Liver (tissue), 9 donors: ENCODE data around the gene BNIPL. TPM values are rescaled to one million over a fixed set of nuclear protein-coding genes. Genes with fewer than 3 reads are reported as not detected.

Experiments
- DNase-seq: peaks from one replicate; pipeline ENCODE4 v3.0.0-alpha.2; 2017; ENCODE audit warnings: low spot score
- H3K27ac ChIP-seq, 2 donors: one replicate each; pipeline ENCODE4 v1.7.0; 2013; ENCODE audit warnings: inconsistent platforms in 2 of 2, low read length in 2 of 2, control low read depth in 1 of 2, low read depth in 1 of 2, mild to moderate bottlenecking in 1 of 2
- H3K27me3 ChIP-seq, 4 donors: one replicate each; pipeline versions ENCODE4 v1.6.1 to v1.7.0; 2013; ENCODE audit warnings: low read length in 3 of 4, inconsistent platforms in 1 of 4, mild to moderate bottlenecking in 1 of 4, moderate library complexity in 1 of 4; ENCODE audit not compliant: control insufficient read depth in 4 of 4, insufficient read depth in 4 of 4
- H3K36me3 ChIP-seq, 4 donors: one replicate each; pipeline versions ENCODE4 v1.6.1 to v1.7.0; 2013; ENCODE audit warnings: low read length in 3 of 4, mild to moderate bottlenecking in 3 of 4, low read depth in 1 of 4, moderate library complexity in 1 of 4; ENCODE audit not compliant: control insufficient read depth in 4 of 4, insufficient read depth in 3 of 4
- H3K4me1 ChIP-seq, 4 donors: one replicate each; pipeline versions ENCODE4 v1.6.1 to v1.7.0; 2013; ENCODE audit warnings: low read length in 3 of 4, mild to moderate bottlenecking in 3 of 4, moderate library complexity in 1 of 4; ENCODE audit not compliant: control insufficient read depth in 4 of 4, insufficient read depth in 4 of 4
- H3K4me3 ChIP-seq, 3 donors: one replicate each; pipeline versions ENCODE4 v1.6.1 to v1.7.0; 2013; ENCODE audit warnings: low read length in 3 of 3, control low read depth in 1 of 3, low read depth in 1 of 3, mild to moderate bottlenecking in 1 of 3
- H3K9ac ChIP-seq, 2 donors: one replicate each; pipeline ENCODE4 v1.7.0; 2013; ENCODE audit warnings: low read length in 2 of 2, mild to moderate bottlenecking in 2 of 2, moderate library complexity in 2 of 2, control low read depth in 1 of 2, low read depth in 1 of 2
- H3K9me3 ChIP-seq, 4 donors: one replicate each; pipeline versions ENCODE4 v1.6.1 to v1.7.0; 2013; ENCODE audit warnings: low read length in 3 of 4; ENCODE audit not compliant: control insufficient read depth in 4 of 4
- EGR1 ChIP-seq, 2 donors: IDR thresholded peaks; 2 replicates each; pipeline ENCODE4 v1.6.1; 2016 to 2018; ENCODE audit warnings: antibody characterized with exemption in 2 of 2, low read depth in 2 of 2
- FOXA1 ChIP-seq: IDR thresholded peaks from 2 replicates; pipeline ENCODE4 v1.6.1; 2016; ENCODE audit warnings: antibody characterized with exemption
- FOXA2 ChIP-seq: IDR thresholded peaks from 2 replicates; pipeline ENCODE4 v1.6.1; 2016; ENCODE audit warnings: antibody characterized with exemption
- GABPA ChIP-seq, 2 donors: IDR thresholded peaks in 1 of 2; conservative IDR thresholded peaks in 1 of 2; 2 replicates each; pipeline ENCODE4 v1.6.1; 2016; ENCODE audit warnings: antibody characterized with exemption in 2 of 2, mild to moderate bottlenecking in 1 of 2, moderate library complexity in 1 of 2
- HNF4G ChIP-seq: IDR thresholded peaks from 2 replicates; pipeline ENCODE4 v1.6.1; 2016; ENCODE audit warnings: antibody characterized with exemption
- NR2F2 ChIP-seq: IDR thresholded peaks from 2 replicates; pipeline ENCODE4 v1.6.1; 2016; ENCODE audit warnings: antibody characterized with exemption
- RAD21 ChIP-seq, 2 donors: IDR thresholded peaks; 2 replicates each; pipeline ENCODE4 v1.6.1; 2016; ENCODE audit warnings: antibody characterized with exemption in 2 of 2, mild to moderate bottlenecking in 2 of 2
- RXRA ChIP-seq, 2 donors: IDR thresholded peaks; 2 replicates each; pipeline ENCODE4 v1.6.1; 2017 to 2018; ENCODE audit warnings: antibody characterized with exemption in 2 of 2, mild to moderate bottlenecking in 1 of 2
- SP1 ChIP-seq: IDR thresholded peaks from 2 replicates; pipeline ENCODE4 v1.6.1; 2018; ENCODE audit warnings: antibody characterized with exemption, mild to moderate bottlenecking
- TAF1 ChIP-seq: conservative IDR thresholded peaks from 2 replicates; pipeline ENCODE4 v1.6.1; 2016; ENCODE audit warnings: antibody characterized with exemption, mild to moderate bottlenecking
- YY1 ChIP-seq: IDR thresholded peaks from 2 replicates; pipeline ENCODE4 v1.6.1; 2016; ENCODE audit warnings: antibody characterized with exemption, mild to moderate bottlenecking
- WGBS: extraction: QIAGEN DNeasy Blood & Tissue Kit; methylation state at CpG from one replicate; pipeline ENCODE4 v1.1.7; 2013; 5-methylcytosine and 5-hydroxymethylcytosine counted together
- polyA plus RNA-seq, 2 donors: library from polyadenylated mRNA; stranded (reverse) in 1 of 2; unstranded in 1 of 2; fragments of 200-250 nt in 1 of 2; fragments of >200 nt in 1 of 2; fragmentation: Nextera tagmentation in 1 of 2; extraction: Ambion mirVana in 1 of 2; gene quantifications; one replicate each; pipeline versions ENCODE4 v1.2.1 to v1.2.3, GENCODE V29; 2013 to 2015
- total RNA-seq, 2 donors: library from RNA; depleted of rRNA; stranded (reverse); fragments of >200 nt; gene quantifications; one replicate each; pipeline ENCODE4 v1.2.3, GENCODE V29; 2014
- TF ChIP-seq, protein P1 (sequence below): IDR thresholded peaks from 2 replicates; pipeline ENCODE4 v1.6.1; 2016; ENCODE audit warnings: antibody characterized with exemption
- TF ChIP-seq, protein P2 (sequence below): IDR thresholded peaks from 2 replicates; pipeline ENCODE4 v1.6.1; 2016; ENCODE audit warnings: antibody characterized with exemption
- TF ChIP-seq, protein P3 (sequence below): IDR thresholded peaks from 2 replicates; pipeline ENCODE4 v1.6.1; 2016; ENCODE audit warnings: antibody characterized with exemption
- TF ChIP-seq, protein P4 (sequence below): fragments of 150-350 bp; IDR thresholded peaks from 2 replicates; pipeline ENCODE4 v1.5.1; 2017; ENCODE audit warnings: improper control_type of control experiment, low read depth, low read length; ENCODE audit not compliant: missing input control
- TF ChIP-seq, protein P5 (sequence below): IDR thresholded peaks from 2 replicates; pipeline ENCODE4 v1.6.1; 2016; ENCODE audit warnings: antibody characterized with exemption, mild to moderate bottlenecking
- donor health status: healthy.
- donor health status: healthy.
- donor health status: healthy.
- donor health status: healthy.
- donor health status: healthy.

The BNIPL gene
- total and polyA plus RNA-seq, 4 donors = 0.09 to 0.84 (median 0.14) TPM

DNA sequence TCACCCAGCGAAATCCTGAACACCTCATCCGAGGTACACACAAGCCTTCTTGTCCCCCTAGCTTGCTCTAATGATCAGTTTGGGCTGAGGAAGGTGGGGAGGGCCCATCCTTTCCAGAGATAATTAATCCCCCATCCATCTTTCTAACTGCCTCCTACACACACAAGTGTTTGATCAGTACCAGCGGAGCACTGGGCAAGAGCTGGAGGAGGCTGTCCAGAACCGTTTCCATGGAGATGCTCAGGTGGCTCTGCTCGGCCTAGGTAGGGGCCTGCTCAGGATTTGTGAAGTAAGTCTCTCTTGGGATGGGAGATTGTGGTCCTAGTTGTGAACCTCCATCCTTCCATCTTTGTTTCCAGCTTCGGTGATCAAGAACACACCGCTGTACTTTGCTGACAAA lies 48.5 kb upstream of the BNIPL start:
- no peak overlapping the region for H3K9ac ChIP-seq
- no peak for DNase-seq
- whole genome bisulfite sequencing = 93% methylated on average over 7 of the region's 7 CpGs
- H3K4me3 ChIP-seq = no peak overlapping the region
- peaks cover 0 to 16% (median 11%) of the 10 kb centered on the region in 4 donors for H3K36me3 ChIP-seq
- no peaks in the 10 kb centered on the region for H3K27me3 ChIP-seq
- TF ChIP-seq YY1 (no peak), FOXA1 (no peak), HNF4G (no peak), EGR1 (IDR thresholded peaks at IDR 0.05; ENCODE audit: low read depth in 2 of 2) (no peak), TAF1 (no peak), FOXA2 (no peak), SP1 (no peak), RXRA (IDR thresholded peaks at IDR 0.05) (no peak), GABPA (IDR thresholded peaks at IDR 0.05 in 1 of 2, conservative IDR thresholded peaks at IDR 0.05 in 1 of 2) (no peak), NR2F2 (no peak), RAD21 (IDR thresholded peaks at IDR 0.05) (no peak)
- TF ChIP-seq, protein P1, sequence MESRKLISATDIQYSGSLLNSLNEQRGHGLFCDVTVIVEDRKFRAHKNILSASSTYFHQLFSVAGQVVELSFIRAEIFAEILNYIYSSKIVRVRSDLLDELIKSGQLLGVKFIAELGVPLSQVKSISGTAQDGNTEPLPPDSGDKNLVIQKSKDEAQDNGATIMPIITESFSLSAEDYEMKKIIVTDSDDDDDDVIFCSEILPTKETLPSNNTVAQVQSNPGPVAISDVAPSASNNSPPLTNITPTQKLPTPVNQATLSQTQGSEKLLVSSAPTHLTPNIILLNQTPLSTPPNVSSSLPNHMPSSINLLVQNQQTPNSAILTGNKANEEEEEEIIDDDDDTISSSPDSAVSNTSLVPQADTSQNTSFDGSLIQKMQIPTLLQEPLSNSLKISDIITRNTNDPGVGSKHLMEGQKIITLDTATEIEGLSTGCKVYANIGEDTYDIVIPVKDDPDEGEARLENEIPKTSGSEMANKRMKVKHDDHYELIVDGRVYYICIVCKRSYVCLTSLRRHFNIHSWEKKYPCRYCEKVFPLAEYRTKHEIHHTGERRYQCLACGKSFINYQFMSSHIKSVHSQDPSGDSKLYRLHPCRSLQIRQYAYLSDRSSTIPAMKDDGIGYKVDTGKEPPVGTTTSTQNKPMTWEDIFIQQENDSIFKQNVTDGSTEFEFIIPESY = no peak
- TF ChIP-seq, protein P2, sequence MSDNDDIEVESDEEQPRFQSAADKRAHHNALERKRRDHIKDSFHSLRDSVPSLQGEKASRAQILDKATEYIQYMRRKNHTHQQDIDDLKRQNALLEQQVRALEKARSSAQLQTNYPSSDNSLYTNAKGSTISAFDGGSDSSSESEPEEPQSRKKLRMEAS = no peak
- TF ChIP-seq, protein P3, sequence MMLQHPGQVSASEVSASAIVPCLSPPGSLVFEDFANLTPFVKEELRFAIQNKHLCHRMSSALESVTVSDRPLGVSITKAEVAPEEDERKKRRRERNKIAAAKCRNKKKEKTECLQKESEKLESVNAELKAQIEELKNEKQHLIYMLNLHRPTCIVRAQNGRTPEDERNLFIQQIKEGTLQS = no peak
- TF ChIP-seq, protein P4, sequence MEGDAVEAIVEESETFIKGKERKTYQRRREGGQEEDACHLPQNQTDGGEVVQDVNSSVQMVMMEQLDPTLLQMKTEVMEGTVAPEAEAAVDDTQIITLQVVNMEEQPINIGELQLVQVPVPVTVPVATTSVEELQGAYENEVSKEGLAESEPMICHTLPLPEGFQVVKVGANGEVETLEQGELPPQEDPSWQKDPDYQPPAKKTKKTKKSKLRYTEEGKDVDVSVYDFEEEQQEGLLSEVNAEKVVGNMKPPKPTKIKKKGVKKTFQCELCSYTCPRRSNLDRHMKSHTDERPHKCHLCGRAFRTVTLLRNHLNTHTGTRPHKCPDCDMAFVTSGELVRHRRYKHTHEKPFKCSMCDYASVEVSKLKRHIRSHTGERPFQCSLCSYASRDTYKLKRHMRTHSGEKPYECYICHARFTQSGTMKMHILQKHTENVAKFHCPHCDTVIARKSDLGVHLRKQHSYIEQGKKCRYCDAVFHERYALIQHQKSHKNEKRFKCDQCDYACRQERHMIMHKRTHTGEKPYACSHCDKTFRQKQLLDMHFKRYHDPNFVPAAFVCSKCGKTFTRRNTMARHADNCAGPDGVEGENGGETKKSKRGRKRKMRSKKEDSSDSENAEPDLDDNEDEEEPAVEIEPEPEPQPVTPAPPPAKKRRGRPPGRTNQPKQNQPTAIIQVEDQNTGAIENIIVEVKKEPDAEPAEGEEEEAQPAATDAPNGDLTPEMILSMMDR = no peak
- TF ChIP-seq, protein P5, sequence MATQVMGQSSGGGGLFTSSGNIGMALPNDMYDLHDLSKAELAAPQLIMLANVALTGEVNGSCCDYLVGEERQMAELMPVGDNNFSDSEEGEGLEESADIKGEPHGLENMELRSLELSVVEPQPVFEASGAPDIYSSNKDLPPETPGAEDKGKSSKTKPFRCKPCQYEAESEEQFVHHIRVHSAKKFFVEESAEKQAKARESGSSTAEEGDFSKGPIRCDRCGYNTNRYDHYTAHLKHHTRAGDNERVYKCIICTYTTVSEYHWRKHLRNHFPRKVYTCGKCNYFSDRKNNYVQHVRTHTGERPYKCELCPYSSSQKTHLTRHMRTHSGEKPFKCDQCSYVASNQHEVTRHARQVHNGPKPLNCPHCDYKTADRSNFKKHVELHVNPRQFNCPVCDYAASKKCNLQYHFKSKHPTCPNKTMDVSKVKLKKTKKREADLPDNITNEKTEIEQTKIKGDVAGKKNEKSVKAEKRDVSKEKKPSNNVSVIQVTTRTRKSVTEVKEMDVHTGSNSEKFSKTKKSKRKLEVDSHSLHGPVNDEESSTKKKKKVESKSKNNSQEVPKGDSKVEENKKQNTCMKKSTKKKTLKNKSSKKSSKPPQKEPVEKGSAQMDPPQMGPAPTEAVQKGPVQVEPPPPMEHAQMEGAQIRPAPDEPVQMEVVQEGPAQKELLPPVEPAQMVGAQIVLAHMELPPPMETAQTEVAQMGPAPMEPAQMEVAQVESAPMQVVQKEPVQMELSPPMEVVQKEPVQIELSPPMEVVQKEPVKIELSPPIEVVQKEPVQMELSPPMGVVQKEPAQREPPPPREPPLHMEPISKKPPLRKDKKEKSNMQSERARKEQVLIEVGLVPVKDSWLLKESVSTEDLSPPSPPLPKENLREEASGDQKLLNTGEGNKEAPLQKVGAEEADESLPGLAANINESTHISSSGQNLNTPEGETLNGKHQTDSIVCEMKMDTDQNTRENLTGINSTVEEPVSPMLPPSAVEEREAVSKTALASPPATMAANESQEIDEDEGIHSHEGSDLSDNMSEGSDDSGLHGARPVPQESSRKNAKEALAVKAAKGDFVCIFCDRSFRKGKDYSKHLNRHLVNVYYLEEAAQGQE = no peak
- H3K9me3 ChIP-seq = no peaks in the 10 kb centered on the region
- peaks cover 0 to 6% (median 3%) of the 10 kb centered on the region in 4 donors for H3K4me1 ChIP-seq
- no peak overlapping the region for H3K27ac ChIP-seq

DNA sequence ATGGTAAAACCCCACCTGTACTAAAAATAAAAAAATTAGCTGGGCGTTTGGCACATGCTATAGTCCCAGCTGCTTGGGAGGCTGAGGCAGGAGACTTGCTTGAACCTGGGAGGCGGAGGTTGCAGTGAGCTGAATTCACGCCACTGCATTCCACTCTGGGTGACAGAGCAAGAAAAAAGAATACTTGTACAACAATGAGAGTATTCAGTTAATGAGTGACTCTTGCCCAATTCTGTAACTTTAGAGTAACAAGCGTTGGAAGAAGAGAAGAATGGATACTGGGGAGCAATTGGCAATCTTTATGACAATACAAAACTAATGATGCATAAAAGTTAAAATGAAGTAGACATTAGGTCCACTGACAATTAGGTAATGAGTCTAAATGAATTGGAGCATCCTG lies 43.8 kb upstream of the BNIPL start:
- Histone ChIP-seq H3K36me3 (peaks cover 1 to 21% (median 14%) of the 10 kb centered on the region in 4 donors), H3K9ac (no peak overlapping the region), H3K27me3 (no peaks in the 10 kb centered on the region), H3K4me1 (peaks cover 0 to 4% (median 0%) of the 10 kb centered on the region in 4 donors), H3K27ac (no peak overlapping the region), H3K9me3 (no peaks in the 10 kb centered on the region), H3K4me3 (no peak overlapping the region)
- DNase-seq = no peak
- 73% methylated on average over 4 of the region's 4 CpGs for WGBS
- TF ChIP-seq GABPA (IDR thresholded peaks at IDR 0.05 in 1 of 2, conservative IDR thresholded peaks at IDR 0.05 in 1 of 2) (no peak), TAF1 (no peak), FOXA2 (no peak), SP1 (no peak), FOXA1 (no peak)
- TF ChIP-seq, protein P4 = no peak
- TF ChIP-seq, protein P5 = no peak
